Mesodermal cell (in vitro differentiated cells): ENCODE results near the gene OTOGL.

ENCODE experiments used
- H3K27ac ChIP-seq: 2 replicates; pipeline ENCODE4 v1.7.0; 2013; ENCODE audit warnings: mild to moderate bottlenecking, low read depth, low read length, moderate library complexity; ENCODE audit not compliant: severe bottlenecking
- H3K36me3 ChIP-seq: 2 replicates; pipeline ENCODE4 v1.7.1; 2013; ENCODE audit warnings: mild to moderate bottlenecking, low read length, moderate library complexity; ENCODE audit not compliant: control insufficient read depth, insufficient read depth
- H3K4me1 ChIP-seq: one replicate; pipeline ENCODE4 v1.7.1; 2013; ENCODE audit warnings: mild to moderate bottlenecking, low read length; ENCODE audit not compliant: insufficient read depth, control insufficient read depth, poor library complexity, severe bottlenecking
- H3K4me3 ChIP-seq: 2 replicates; pipeline ENCODE4 v1.7.0; 2013; ENCODE audit warnings: low read length, control low read depth, mild to moderate bottlenecking; ENCODE audit not compliant: insufficient read depth, poor library complexity, severe bottlenecking; ENCODE audit errors: extremely low read depth
- H3K9me3 ChIP-seq: 2 replicates; pipeline ENCODE4 v1.7.1; 2013; ENCODE audit warnings: mild to moderate bottlenecking, low read length, moderate library complexity; ENCODE audit not compliant: control insufficient read depth
- WGBS, 2 experiments: methylation state at CpG; one replicate each; pipeline ENCODE4 v1.1.5; 2013; ENCODE audit warnings: missing lambda C conversion rate in 2 of 2; ENCODE audit not compliant: insufficient coverage in 2 of 2; 5-methylcytosine and 5-hydroxymethylcytosine counted together

Gene OTOGL

DNA sequence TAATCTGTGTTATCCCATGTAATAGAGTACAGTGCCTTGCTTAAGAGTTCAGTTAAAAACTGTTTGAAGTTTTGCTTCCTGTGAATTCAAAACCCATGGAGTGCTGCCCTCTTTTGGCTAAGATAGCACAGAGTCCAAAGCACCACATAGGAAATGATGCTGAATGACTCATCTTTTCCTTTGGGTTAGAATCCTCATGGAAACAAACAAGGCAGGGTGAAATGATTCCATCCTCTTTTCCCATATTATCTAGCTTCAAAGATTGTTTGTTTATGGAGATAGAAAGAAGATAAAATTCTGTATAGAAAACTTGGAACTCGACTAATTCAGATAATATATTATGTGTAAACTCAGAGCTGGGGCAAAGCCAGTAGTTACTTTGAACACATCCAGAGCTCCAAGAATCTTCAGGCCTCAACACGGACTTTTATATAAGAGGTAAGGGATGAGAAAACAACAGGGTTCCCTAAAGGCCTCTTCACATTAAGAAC lies 87.4 kb downstream of the OTOGL start:
- H3K9me3 ChIP-seq = no peaks in the 10 kb centered on the region
- WGBS, 2 experiments = no CpG with 5 or more reads among the region's 2 CpGs
- H3K4me1 ChIP-seq = peaks cover 23% of the 10 kb centered on the region
- peak overlapping the region; percentile 95 for H3K27ac ChIP-seq
- H3K4me3 ChIP-seq = no peak overlapping the region
- H3K36me3 ChIP-seq = no peaks in the 10 kb centered on the region

DNA sequence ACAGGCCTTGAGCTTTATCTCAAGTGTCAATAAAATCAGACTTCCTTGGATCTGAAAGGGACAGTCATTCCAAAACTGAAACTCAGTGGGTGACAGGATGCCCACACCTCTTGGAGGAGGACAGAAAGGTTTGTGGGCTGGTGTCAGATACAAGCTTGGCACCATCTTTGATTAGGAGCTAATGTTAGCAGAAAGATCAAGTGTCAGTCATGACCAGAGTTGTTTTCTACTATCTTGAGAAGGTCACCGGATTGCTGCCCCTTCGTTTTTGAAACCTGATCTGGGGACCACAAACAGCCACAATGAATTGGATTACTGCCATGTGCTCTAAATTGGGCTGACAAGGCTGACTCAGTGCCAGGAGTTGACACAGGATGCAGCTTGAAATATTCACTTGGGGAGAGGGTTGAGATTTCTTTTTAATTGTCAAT lies 88.3 kb downstream of the OTOGL start:
- Histone ChIP-seq H3K4me3 (no peak overlapping the region), H3K9me3 (no peaks in the 10 kb centered on the region), H3K36me3 (no peaks in the 10 kb centered on the region), H3K27ac (peak overlapping the region; percentile 95), H3K4me1 (peaks cover 28% of the 10 kb centered on the region)
- WGBS, 2 experiments = 54 to 57% methylated on average over 2 of the region's 2 CpGs

DNA sequence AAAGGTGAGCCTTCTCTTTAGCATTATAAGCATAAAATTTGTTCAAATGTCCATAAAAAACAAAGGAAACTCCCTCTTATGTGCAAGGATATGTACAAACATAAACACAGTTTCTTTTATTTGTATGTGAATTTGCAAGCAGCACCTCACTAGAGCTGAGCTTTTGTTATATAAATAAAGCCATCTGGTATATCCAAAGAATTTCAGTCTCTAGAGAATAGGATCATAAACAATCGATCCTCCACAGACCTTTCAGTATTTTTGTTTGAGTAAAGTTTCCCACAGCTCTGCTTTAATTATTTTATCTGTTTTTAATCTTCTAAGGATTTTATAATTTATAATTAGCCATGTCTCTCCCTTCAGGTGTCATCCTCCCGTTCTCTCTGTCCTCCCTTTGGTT lies 89.2 kb downstream of the OTOGL start:
- peaks cover 28% of the 10 kb centered on the region for H3K4me1 ChIP-seq
- no peak overlapping the region for H3K27ac ChIP-seq
- no peaks in the 10 kb centered on the region for H3K9me3 ChIP-seq
- H3K4me3 ChIP-seq = no peak overlapping the region
- no peaks in the 10 kb centered on the region for H3K36me3 ChIP-seq
- no CpG with 5 or more reads among the region's 2 CpGs for WGBS, 2 experiments

GRCh38 chr12:80189241-80189640 lies 89.9 kb downstream of the OTOGL start:
- Histone ChIP-seq H3K36me3 (no peaks in the 10 kb centered on the region), H3K4me3 (no peak overlapping the region), H3K27ac (no peak overlapping the region), H3K9me3 (no peaks in the 10 kb centered on the region), H3K4me1 (peaks cover 28% of the 10 kb centered on the region)

DNA sequence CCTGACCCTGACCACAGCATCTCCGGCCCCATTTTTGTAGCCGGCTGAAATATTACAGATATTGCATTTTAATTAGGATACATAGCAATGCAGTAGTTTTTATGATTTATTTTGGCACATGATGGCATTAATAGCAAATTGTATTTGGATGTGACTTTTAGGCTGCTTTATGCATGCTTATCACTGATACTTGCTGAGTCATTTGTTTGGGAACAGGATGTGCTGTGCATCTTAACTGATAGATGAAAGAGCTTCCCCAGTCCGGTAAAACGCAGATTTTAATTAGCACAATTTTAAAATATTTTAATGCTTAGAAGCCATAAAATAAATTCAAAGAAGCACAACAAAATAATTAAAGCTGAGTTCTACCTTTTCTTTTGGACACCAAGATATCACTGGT lies 90.7 kb downstream of the OTOGL start:
- no peak overlapping the region for H3K27ac ChIP-seq
- H3K4me3 ChIP-seq = no peak overlapping the region
- no peaks in the 10 kb centered on the region for H3K9me3 ChIP-seq
- peaks cover 26% of the 10 kb centered on the region for H3K4me1 ChIP-seq
- 100% methylated on average over 1 of the region's 4 CpGs; no CpG with 5 or more reads in 1 of the 2 experiments for WGBS, 2 experiments
- H3K36me3 ChIP-seq = no peaks in the 10 kb centered on the region

GRCh38 chr12:80192087-80192486 lies 92.8 kb downstream of the OTOGL start:
- no peaks in the 10 kb centered on the region for H3K36me3 ChIP-seq
- 88 to 100% methylated on average over 2 of the region's 3 CpGs for WGBS, 2 experiments
- no peak overlapping the region for H3K27ac ChIP-seq
- H3K4me1 ChIP-seq = peaks cover 22% of the 10 kb centered on the region
- no peak overlapping the region for H3K4me3 ChIP-seq
- no peaks in the 10 kb centered on the region for H3K9me3 ChIP-seq

DNA sequence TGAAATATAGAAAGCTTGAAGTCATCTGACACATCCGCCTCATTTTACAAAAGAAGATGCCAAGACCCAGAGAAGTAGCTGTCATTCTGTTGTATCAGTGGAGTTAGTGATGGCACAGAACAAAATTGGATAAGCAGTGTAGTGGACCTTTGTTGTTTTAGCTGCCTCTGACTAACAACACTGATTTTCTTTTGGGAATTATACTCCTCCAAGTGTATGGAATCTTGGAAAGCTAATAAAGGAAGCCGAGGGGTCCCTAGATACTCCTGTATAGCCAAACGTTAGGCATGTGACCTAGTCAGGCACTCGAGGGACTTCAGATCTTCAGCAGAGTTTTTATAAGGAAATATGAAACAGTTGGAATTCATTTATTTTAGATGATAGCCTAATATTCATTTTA lies 94.5 kb downstream of the OTOGL start:
- WGBS, 2 experiments = 82 to 100% methylated on average over 1 to 3 of the region's 4 CpGs

GRCh38 chr12:80195074-80195726 lies 95.9 kb downstream of the OTOGL start:
- H3K4me3 ChIP-seq = no peak overlapping the region
- no peaks in the 10 kb centered on the region for H3K36me3 ChIP-seq
- 0% methylated on average over 1 of the region's 1 CpG for WGBS, 2 experiments
- H3K4me1 ChIP-seq = peaks cover 5% of the 10 kb centered on the region
- H3K27ac ChIP-seq = no peak overlapping the region
- H3K9me3 ChIP-seq = no peaks in the 10 kb centered on the region

More for the DNA sequence above, 94.5 kb downstream of the OTOGL start:
- Histone ChIP-seq H3K36me3 (no peaks in the 10 kb centered on the region), H3K27ac (peak overlapping the region; percentile 8), H3K9me3 (no peaks in the 10 kb centered on the region), H3K4me1 (peaks cover 12% of the 10 kb centered on the region), H3K4me3 (no peak overlapping the region)

- Histone ChIP-seq H3K4me3 (no peak overlapping the region), H3K9me3 (no peaks in the 10 kb centered on the region), H3K36me3 (no peaks in the 10 kb centered on the region), H3K27ac (no peak overlapping the region), H3K4me1 (peaks cover 5% of the 10 kb centered on the region)
- WGBS, 2 experiments = 100% methylated on average over 1 of the region's 2 CpGs; no CpG with 5 or more reads in 1 of the 2 experiments
These were observed 96.4 kb downstream of the OTOGL start for GRCh38 chr12:80195737-80196136.

DNA sequence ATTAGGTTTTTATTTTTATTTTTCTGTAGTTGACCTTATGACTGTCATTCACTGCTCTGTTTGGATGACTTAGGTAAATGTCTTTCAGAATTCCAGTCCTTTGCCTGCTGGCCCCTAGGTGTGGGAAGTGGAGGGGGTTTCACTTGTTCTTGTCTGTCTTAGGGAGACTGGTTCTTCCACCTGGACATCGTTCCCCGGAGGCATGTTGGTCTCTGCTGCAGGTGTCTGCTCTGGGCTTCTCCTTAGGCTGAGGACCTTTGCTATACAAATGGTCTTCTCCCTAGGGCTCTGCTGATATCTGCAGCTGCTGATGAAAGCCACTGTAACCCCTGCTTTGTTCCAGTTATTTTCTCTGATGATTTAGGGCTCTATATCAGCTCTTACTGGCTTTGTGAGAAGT lies 97.1 kb downstream of the OTOGL start:
- H3K27ac ChIP-seq = no peak overlapping the region
- H3K4me3 ChIP-seq = no peak overlapping the region

GRCh38 chr12:80198782-80199337 lies 99.5 kb downstream of the OTOGL start:
- H3K36me3 ChIP-seq = no peaks in the 10 kb centered on the region
- WGBS, 2 experiments = no CpG with 5 or more reads among the region's 1 CpG
- no peaks in the 10 kb centered on the region for H3K9me3 ChIP-seq
- no peak overlapping the region for H3K4me3 ChIP-seq
- H3K27ac ChIP-seq = no peak overlapping the region
- H3K4me1 ChIP-seq = no peaks in the 10 kb centered on the region

More for the DNA sequence above, 97.1 kb downstream of the OTOGL start:
- Histone ChIP-seq H3K4me1 (peaks cover 5% of the 10 kb centered on the region), H3K36me3 (no peaks in the 10 kb centered on the region), H3K9me3 (no peaks in the 10 kb centered on the region)
- WGBS, 2 experiments = 89 to 100% methylated on average over 2 of the region's 2 CpGs
